HG03520 (cell line): ENCODE data around the gene GBP2.
"Not testable (repeated sequence)": the region's sequence is repeated elsewhere in the genome, so short reads cannot be mapped to it uniquely, and the experiment has no call there.

Experiments
- ATAC-seq: cut with Tn5 transposase; IDR thresholded peaks from one replicate; pipeline ENCODE4 v1.9.1; 2021; ENCODE audit warnings: mild to moderate bottlenecking, moderate library complexity; ENCODE audit not compliant: unreplicated experiment

Gene GBP2

DNA sequence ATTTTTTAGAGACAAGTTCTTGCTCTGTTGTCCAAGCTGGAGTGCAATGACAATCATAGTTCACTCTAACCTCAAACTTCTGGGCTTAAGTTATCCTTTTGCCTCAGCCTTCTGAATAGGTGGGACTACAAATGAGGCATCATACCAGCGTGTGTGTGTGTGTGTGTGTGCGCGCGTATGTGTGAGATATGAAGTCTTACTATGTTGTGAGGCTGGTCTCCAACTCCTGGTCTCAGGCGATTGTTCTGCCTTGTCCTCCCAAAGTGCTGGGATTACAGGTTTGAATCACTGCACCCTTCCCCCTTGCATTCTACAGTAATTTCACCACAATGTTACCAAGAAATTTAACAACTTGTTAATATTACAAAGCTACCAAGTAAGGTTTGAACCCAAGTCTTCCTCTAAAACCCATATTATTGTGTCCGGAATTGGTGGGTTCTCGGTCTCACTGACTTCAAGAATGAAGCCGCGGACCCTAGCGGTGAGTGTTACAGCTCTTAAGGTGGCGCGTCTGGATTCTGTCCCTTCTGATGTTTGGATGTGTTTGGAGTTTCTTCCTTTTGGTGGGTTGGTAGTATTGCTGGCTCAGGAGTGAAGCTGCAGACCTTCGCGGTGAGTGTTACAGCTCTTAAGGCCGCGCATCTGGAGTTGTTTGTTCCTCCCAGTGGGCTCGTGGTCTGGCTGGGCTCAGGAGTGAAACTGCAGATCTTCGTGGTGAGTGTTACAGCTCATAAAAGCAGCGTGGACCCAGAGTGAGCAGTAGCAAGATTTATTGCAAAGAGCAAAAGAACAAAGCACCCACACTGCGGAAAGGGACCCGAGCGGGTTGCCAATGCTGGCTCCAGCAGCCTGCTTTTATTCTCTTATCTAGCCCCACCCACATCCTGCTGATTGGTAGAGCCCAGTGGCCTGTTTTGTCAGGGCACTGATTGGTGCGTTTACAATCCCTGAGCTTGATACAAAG lies 970 bp upstream of the GBP2 start:
- not testable (repeated sequence) for ATAC-seq

DNA sequence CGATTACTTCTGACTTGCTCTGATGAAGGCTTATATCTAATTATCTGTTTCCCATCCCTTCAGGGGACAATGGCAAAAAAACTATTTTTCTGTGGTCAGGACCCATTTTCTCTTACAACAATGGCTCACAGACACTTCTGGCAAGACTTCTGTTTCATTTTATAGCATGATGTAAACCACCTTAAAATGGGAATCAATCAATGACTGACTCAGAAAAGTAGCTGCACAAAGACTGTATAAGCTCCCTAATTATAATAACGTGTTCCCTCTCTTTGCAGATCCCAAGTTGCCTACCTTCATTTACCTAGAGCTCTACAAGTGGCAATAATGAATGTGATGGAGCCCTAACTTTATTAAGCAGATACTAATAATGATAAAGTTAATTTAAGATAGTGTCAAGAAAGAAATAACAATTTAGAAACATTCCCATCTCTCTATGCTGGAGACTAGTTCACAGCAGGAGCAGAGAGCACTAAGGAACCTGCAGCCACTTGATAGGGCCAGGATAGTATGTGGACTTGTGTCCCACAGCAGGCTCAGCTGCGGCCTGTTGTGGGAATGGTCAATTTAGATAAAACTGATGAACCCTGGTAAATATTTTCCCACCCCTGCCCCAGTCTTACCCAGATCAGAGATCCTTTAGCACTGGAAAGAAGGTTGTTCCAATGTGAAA lies 538 bp downstream of the GBP2 start:
- peak; percentile 28 for ATAC-seq

- ATAC-seq, result no peak
Observed at GRCh38 chr1:89121641-89122040, 4.3 kb downstream of the GBP2 start.

- ATAC-seq, result no peak
Observed at GRCh38 chr1:89114662-89115061, 11.3 kb downstream of the GBP2 start.

- ATAC-seq, result no peak
Observed at GRCh38 chr1:89112871-89113613, 12.9 kb downstream of the GBP2 start.

GRCh38 chr1:89104687-89105086 lies 21.2 kb downstream of the GBP2 start:
- no peak for ATAC-seq

GRCh38 chr1:89104147-89104546 lies 21.8 kb downstream of the GBP2 start:
- no peak for ATAC-seq

- no peak for ATAC-seq
Observed at GRCh38 chr1:89102021-89102420, 23.9 kb downstream of the GBP2 start.

- no peak for ATAC-seq
Observed at GRCh38 chr1:89100412-89100811, 25.5 kb downstream of the GBP2 start.

DNA sequence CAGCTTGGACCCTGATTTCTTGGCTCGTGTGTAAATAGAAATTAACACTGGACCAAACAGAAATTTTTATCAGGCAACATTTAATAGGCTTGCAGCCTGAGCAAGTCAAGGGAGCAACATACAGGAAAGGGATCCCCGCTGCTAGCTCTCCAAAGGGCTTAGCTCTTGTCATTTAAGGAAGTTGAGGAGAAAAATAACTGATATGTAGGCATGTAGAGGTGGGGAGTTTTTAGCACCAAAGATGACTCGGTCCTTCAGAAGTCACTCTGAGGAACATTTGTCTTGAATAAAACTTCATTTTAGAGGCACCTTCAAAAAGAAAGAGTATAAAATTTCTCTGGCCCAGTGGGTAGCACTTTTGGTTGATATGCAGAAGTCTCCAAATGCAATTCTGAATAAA lies 27.1 kb downstream of the GBP2 start:
- no peak for ATAC-seq

- ATAC-seq, result no peak
Observed at GRCh38 chr1:89095737-89096136, 30.2 kb downstream of the GBP2 start.

DNA sequence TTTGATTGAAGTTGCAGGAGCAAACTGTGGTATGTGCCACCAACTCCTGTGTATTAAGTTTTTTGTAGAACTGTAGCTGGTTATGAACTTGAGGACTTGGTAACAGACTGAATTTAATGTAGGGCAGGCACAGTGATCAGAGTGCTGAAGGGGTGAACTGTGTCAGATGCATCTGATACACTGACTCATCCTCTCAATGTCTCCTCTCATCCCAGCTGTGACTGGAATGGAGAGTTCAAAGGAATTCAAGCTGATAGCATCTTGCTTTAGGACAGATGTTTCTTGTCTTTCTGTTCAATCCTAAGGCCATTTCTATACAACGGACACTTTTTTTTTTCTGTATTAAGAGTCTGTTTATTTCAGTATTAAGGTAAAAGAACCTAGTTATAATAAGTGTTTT lies 36.0 kb downstream of the GBP2 start:
- ATAC-seq, result no peak

DNA sequence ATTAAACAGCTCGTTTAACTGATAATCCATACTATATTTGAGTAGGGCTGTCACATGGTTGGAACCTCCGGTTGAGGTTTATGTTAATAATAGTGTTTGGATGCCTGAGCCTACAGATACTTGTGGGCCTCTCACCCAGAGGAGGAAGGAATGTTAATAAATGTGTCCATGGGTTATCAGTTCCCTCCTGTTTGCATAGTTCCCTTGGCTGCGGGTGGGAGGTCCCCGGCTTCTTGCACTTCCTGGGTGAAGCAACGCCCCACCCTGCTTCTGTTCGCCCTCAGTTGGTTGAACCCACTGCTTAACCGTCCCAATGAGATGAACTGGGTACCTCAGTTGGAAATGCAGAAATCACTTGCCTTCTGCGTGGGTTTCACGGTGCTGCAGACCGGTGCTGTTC lies 37.3 kb downstream of the GBP2 start:
- no peak for ATAC-seq

DNA sequence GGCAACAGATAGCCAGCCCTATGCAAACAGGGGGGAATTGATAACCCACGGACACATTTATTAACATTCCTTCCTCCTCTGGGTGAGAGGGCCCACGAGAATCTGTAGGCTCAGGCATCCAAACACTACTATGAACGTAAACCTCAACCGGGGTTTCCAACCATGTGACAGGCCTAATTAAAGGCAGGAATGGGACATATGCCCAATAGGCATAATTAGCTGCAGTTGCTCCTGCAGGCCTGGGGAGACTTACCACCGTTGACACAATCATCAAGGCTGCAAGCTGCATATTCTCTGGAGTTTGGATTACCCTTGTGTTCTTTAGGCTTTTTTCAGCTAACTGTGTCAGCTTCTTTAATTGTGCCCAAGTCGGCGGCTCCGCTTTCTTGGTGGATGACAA lies 38.7 kb downstream of the GBP2 start:
- ATAC-seq, result no peak

DNA sequence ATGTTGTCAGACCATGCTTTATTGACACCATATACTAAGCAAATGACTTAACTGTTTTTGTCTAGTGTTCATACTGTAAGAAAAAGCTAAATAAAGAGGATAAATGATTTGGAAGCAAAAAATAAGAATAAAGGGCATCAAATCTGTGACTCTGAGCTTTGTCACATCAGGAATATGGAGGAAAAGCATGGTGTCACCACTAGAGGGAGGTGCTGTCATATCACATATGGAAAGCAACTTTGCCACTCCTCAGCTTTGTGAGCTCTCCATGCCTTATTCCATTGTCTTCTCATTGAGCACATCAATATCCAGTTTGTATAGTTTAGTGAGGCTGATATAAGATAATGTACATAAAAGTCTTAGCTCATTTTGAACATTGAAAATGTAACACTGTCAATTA lies 40.1 kb downstream of the GBP2 start:
- no peak for ATAC-seq

GRCh38 chr1:89081005-89081404 lies 44.9 kb downstream of the GBP2 start:
- no peak for ATAC-seq

- not testable (repeated sequence) for ATAC-seq
Observed at GRCh38 chr1:89080068-89080467, 45.8 kb downstream of the GBP2 start.

DNA sequence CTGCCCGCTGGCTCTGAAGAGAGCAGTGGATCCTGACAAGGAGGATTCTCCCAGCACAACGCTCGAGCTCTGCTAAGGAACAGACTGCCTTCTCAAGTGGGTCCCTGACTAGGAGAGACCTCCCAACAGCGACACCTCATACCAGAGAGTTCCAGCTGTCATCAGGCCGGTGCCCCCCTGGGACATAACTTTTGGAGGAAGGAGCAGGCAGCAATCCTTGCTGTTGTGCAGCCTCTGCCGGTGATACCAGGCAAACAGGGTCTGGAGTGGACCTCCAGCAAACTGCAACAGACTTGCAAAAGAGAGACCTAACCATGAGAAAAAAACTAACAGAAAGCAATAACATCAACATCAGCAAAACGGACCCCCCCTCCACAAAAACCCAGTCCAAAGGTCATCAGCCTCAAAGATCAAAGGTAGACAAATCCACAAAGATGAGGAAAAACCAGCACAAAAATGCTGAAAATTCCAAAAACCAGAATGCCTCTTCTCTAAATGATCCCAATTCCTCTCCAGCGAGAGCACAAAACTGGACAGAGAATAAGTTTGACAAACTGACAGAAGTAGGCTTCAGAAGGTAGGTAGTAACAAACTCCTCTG lies 53.3 kb downstream of the GBP2 start:
- not testable (repeated sequence) for ATAC-seq

- no peak for ATAC-seq
Observed at GRCh38 chr1:89070509-89070908, 55.4 kb downstream of the GBP2 start.

DNA sequence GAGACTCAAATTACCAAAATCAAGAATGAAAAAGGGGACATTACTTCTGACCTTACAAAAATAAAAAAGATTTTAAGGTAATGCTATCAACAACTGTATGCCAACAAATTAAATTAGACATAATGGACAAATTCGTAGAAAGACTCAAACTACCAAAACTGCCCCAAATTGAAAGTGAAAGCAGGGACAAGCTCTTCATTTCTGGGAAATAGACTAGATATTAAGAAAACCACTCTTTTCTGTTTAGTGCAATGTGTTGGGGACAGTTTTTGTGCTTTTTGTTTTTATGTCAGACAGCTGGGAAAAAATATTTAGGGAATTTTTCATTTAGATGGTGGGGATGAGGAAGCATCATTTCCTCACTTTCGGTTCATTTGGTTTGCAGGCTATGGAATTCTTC lies 56.0 kb downstream of the GBP2 start:
- no peak for ATAC-seq

DNA sequence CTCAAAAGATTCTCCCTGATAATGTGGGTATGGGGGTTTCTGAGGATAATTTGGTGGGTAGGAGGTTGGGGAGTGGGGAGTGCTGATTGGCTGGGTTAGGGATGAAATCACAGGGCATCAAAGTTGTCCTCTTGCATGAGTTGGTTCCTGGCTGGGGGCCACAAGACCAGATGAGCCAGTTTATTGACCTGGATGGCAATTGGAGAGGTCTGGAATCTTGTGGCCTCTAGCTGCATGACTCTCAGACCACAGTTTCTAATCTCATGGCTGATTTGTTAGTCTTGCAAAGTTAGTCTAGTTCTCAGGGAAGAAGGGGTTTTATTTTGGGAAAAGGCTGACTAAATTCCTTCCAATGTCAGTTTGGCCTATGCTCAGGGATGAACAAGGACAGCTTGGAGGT lies 57.6 kb downstream of the GBP2 start:
- no peak for ATAC-seq
